ENCODE results near the gene SCYGR7.

Gene SCYGR7

GRCh38 chr2:227766373-227766883 is 38.3 kb downstream of the SCYGR7 start:
- TF ChIP-seq TAF1 (IDR thresholded peaks at IDR 0.05; ENCODE audit: borderline replicate concordance, insufficient read depth, low read length) = no peak
- no peak for TF ChIP-seq FOXP2 (optimal IDR thresholded peaks at IDR 0.05; ENCODE audit: borderline replicate concordance, extremely low read depth, extremely low read length, insufficient read depth)
- TF ChIP-seq, protein P1, sequence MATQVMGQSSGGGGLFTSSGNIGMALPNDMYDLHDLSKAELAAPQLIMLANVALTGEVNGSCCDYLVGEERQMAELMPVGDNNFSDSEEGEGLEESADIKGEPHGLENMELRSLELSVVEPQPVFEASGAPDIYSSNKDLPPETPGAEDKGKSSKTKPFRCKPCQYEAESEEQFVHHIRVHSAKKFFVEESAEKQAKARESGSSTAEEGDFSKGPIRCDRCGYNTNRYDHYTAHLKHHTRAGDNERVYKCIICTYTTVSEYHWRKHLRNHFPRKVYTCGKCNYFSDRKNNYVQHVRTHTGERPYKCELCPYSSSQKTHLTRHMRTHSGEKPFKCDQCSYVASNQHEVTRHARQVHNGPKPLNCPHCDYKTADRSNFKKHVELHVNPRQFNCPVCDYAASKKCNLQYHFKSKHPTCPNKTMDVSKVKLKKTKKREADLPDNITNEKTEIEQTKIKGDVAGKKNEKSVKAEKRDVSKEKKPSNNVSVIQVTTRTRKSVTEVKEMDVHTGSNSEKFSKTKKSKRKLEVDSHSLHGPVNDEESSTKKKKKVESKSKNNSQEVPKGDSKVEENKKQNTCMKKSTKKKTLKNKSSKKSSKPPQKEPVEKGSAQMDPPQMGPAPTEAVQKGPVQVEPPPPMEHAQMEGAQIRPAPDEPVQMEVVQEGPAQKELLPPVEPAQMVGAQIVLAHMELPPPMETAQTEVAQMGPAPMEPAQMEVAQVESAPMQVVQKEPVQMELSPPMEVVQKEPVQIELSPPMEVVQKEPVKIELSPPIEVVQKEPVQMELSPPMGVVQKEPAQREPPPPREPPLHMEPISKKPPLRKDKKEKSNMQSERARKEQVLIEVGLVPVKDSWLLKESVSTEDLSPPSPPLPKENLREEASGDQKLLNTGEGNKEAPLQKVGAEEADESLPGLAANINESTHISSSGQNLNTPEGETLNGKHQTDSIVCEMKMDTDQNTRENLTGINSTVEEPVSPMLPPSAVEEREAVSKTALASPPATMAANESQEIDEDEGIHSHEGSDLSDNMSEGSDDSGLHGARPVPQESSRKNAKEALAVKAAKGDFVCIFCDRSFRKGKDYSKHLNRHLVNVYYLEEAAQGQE (IDR thresholded peaks at IDR 0.05; ENCODE audit: insufficient read depth in 1 of 2, low read depth in 2 of 2, low read length in 2 of 2) = no peak
- no peak for TF ChIP-seq POLR2AphosphoS5 (IDR thresholded peaks at IDR 0.05; ENCODE audit: low read depth, low read length)
- TF ChIP-seq SIN3A (IDR thresholded peaks at IDR 0.05; ENCODE audit: borderline replicate concordance, insufficient read depth, low read length) = no peak

DNA sequence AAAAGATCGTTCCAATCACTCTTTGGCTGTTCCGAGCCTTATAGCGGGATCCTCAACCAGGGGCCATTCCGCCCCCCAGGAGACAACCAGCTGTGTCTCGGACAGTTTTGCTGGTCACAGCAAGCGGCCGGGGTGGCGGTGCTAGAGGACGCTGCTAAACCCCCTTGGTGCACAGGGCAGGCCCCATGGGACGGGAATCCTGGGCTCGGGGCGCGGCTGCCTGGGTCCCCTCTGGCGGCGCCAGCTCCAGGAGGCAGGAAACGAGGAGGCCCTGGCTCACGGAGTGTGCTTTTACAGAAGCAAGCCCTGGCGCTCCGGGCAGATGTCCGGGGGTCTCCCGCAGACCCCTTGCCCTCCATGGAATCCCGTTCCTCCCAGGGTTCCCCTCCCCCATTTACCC is 39.7 kb downstream of the SCYGR7 start:
- TF ChIP-seq TAF1 (IDR thresholded peaks at IDR 0.05; ENCODE audit: borderline replicate concordance, insufficient read depth, low read length) (no peak), SIN3A (IDR thresholded peaks at IDR 0.05; ENCODE audit: borderline replicate concordance, insufficient read depth, low read length) (no peak), POLR2AphosphoS5 (IDR thresholded peaks at IDR 0.05; ENCODE audit: low read depth, low read length) (no peak), FOXP2 (optimal IDR thresholded peaks at IDR 0.05; ENCODE audit: borderline replicate concordance, extremely low read depth, extremely low read length, insufficient read depth) (no peak)
- TF ChIP-seq, protein P1 (IDR thresholded peaks at IDR 0.05; ENCODE audit: insufficient read depth in 1 of 2, low read depth in 2 of 2, low read length in 2 of 2) = no peak

- no peak for TF ChIP-seq SIN3A (IDR thresholded peaks at IDR 0.05; ENCODE audit: borderline replicate concordance, insufficient read depth, low read length)
Measured at GRCh38 chr2:227772197-227772661, 44.1 kb downstream of the SCYGR7 start.

DNA sequence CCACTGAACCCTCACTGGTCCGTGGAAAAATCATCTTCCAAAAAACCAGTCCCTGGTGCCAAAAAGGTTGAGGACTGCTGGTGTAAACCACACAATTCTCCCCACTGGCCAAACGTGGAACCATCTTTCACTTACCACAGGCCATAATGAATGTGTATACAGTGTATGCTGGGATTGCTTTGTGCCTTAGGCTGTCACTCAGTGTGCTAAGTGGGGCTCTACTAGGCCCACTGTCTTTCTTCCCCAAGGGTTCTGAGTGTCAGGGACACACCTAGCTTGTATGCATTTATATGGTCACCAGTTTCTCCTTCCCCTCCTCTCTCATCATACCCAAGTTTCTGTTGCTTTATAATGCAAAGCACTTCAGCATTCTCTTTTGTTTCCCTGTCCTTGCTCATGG is 44.8 kb downstream of the SCYGR7 start:
- no peak for TF ChIP-seq POLR2AphosphoS5 (IDR thresholded peaks at IDR 0.05; ENCODE audit: low read depth, low read length)

GRCh38 chr2:227774011-227774624 is 46.0 kb downstream of the SCYGR7 start:
- TF ChIP-seq POLR2AphosphoS5 (IDR thresholded peaks at IDR 0.05; ENCODE audit: low read depth, low read length) (no peak), SIN3A (IDR thresholded peaks at IDR 0.05; ENCODE audit: borderline replicate concordance, insufficient read depth, low read length) (no peak), FOXP2 (optimal IDR thresholded peaks at IDR 0.05; ENCODE audit: borderline replicate concordance, extremely low read depth, extremely low read length, insufficient read depth) (no peak), TAF1 (IDR thresholded peaks at IDR 0.05; ENCODE audit: borderline replicate concordance, insufficient read depth, low read length) (no peak)
- TF ChIP-seq, protein P1 (IDR thresholded peaks at IDR 0.05; ENCODE audit: insufficient read depth in 1 of 2, low read depth in 2 of 2, low read length in 2 of 2) = no peak

GRCh38 chr2:227774895-227775842 is 47.0 kb downstream of the SCYGR7 start:
- TF ChIP-seq POLR2AphosphoS5 (IDR thresholded peaks at IDR 0.05; ENCODE audit: low read depth, low read length) = no peak

Data from PFSK-1 (cell line).